ENCODE data around the gene UNC80.

The UNC80 gene

GRCh38 chr2:209913786-209914345, 142.2 kb downstream of the UNC80 start:
- H3K9me3 Mint-ChIP-seq, result no peaks in the 10 kb centered on the region
- H3K27ac Mint-ChIP-seq, result no peak overlapping the region
- DNase-seq (no peak), ATAC-seq (no peak)
- peaks cover 2% of the 10 kb centered on the region for H3K4me1 Mint-ChIP-seq
- no peak overlapping the region for H3K4me3 Mint-ChIP-seq
- H3K36me3 Mint-ChIP-seq (ENCODE audit: low read depth), result no peaks in the 10 kb centered on the region
- H3K27me3 Mint-ChIP-seq, result peaks cover 12% of the 10 kb centered on the region

DNA sequence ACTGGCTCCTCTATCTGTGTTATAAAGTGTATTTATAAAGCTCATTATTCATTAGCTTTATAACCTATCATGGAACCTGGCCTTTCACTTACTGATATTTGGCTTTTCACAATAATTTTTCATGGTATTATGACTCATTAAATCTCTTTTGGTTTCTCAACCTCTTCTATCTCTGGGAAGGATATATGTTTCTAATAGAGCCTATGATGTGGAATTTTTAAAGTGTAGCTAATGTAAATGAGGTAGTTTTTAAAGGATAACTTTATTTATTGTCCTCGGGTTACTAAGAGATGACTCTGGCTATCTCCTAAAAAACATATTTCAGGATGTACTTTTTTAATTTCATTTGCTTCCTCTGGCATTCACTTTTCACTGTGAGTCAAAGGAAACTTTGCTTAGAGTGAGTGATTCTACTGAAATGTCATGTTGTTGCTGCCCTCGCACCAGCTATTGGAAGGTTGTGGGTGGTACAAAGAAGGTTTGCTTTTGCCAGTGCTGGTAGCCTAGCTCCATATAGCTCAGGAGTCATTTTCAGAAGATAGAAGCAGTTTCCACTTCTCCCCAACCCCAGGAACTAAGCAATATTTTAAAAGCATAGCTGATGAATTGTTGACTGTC, 145.6 kb downstream of the UNC80 start:
- DNase-seq (no peak), ATAC-seq (no peak)
- no peaks in the 10 kb centered on the region for H3K9me3 Mint-ChIP-seq
- H3K27ac Mint-ChIP-seq, result no peak overlapping the region
- H3K4me1 Mint-ChIP-seq, result peaks cover 2% of the 10 kb centered on the region
- no peak overlapping the region for H3K4me3 Mint-ChIP-seq
- peaks cover 12% of the 10 kb centered on the region for H3K27me3 Mint-ChIP-seq
- H3K36me3 Mint-ChIP-seq (ENCODE audit: low read depth), result no peaks in the 10 kb centered on the region

GRCh38 chr2:209918251-209918650, 146.6 kb downstream of the UNC80 start:
- peaks cover 2% of the 10 kb centered on the region for H3K4me1 Mint-ChIP-seq
- no peaks in the 10 kb centered on the region for H3K36me3 Mint-ChIP-seq (ENCODE audit: low read depth)
- DNase-seq (no peak), ATAC-seq (no peak)
- H3K4me3 Mint-ChIP-seq, result no peak overlapping the region
- H3K27me3 Mint-ChIP-seq, result peaks cover 12% of the 10 kb centered on the region
- H3K27ac Mint-ChIP-seq, result no peak overlapping the region
- no peaks in the 10 kb centered on the region for H3K9me3 Mint-ChIP-seq

DNA sequence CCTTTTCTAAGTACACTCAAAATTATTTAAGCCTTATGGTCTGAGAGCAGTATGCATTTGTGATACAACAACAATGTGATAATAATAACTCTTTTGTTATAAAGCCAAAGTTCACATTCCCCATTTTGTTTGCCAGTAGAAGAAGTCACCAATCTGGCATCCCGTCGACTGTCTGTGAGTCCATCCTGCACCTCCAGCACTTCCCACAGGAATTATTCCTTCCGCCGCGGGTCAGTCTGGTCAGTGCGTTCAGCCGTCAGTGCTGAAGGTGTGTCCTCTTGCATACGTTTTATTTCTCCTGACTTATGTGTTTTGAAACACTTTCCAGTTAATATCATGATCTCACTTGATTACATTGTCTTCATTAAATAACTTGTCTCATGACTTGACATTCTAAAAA, 150.5 kb downstream of the UNC80 start:
- peaks cover 1% of the 10 kb centered on the region for H3K4me1 Mint-ChIP-seq
- DNase-seq (no peak), ATAC-seq (no peak)
- H3K36me3 Mint-ChIP-seq (ENCODE audit: low read depth), result no peaks in the 10 kb centered on the region
- H3K27ac Mint-ChIP-seq, result no peak overlapping the region
- no peaks in the 10 kb centered on the region for H3K9me3 Mint-ChIP-seq
- H3K27me3 Mint-ChIP-seq, result peaks cover 2% of the 10 kb centered on the region
- H3K4me3 Mint-ChIP-seq, result no peak overlapping the region

DNA sequence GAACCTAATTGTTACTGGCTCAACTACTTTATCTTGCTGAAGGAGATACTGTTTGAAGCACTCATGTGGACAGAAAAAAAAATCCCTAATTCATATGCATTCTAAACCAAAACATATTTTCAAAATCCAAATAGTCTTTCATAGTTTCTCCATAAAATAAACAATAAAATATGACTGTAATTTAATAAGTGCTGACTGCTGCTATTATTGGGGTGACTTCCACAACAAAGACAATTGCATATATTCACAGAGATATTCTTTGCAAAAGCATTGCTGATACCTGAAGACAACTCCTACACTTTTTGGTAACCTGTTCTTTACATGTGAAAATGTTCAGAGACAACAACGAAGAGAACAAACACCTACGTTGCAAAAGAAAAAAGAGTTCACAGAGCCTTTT, 157.7 kb downstream of the UNC80 start:
- Mint-ChIP-seq H3K4me1 (no peaks in the 10 kb centered on the region), H3K4me3 (no peak overlapping the region), H3K36me3 (ENCODE audit: low read depth) (no peaks in the 10 kb centered on the region), H3K27me3 (no peaks in the 10 kb centered on the region), H3K9me3 (no peaks in the 10 kb centered on the region), H3K27ac (no peak overlapping the region)
- ATAC-seq (no peak), DNase-seq (no peak)

DNA sequence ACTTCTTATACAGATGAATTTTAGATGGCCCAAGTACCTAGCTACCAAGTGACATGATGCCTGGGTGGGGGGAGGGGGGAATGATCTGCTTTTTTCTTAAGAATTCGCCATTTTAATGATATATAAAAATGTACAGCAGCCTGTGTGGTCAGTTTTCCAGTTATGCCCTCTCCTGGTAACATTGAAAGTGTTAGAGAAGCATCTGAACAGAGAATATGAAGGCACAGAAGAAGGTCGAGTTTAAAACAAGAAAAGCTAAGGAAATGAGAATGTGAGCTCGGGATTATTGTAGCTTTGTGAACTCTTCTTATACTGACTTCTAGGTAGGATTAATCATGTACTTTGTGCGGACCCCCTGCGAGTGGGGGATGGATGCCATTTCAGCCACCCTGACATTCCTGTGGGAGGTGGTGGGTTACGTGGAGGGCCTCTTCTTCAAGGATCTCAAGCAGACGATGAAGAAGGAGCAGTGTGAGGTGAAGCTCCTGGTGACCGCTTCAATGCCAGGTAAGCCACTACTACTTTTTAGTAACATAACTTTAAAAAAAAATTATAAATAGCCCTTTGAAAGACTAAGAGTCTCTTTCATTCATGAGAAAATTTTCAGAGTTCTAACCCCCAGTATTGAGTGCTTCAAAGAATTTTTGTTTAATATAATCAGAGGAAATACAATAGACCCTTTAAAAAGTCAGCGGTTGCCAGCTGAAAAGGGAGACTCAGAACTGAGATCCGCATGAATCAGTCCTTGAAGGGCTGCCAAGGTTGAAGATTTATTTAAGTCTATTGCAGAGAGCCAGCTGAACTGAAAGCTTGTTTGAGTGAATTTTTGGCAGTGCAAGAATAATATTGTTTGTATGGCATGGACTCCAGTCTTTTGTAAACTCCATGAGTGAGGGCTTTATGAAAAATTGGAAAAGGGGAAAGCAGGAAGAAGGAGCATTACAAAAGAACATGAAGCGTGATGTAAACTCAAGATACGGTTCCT, 162.2 kb downstream of the UNC80 start:
- H3K4me3 Mint-ChIP-seq, result no peak overlapping the region
- no peaks in the 10 kb centered on the region for H3K4me1 Mint-ChIP-seq
- no peaks in the 10 kb centered on the region for H3K36me3 Mint-ChIP-seq (ENCODE audit: low read depth)
- no peaks in the 10 kb centered on the region for H3K27me3 Mint-ChIP-seq
- no peaks in the 10 kb centered on the region for H3K9me3 Mint-ChIP-seq
- DNase-seq, result no peak
- no peak overlapping the region for H3K27ac Mint-ChIP-seq
- no peak for ATAC-seq

DNA sequence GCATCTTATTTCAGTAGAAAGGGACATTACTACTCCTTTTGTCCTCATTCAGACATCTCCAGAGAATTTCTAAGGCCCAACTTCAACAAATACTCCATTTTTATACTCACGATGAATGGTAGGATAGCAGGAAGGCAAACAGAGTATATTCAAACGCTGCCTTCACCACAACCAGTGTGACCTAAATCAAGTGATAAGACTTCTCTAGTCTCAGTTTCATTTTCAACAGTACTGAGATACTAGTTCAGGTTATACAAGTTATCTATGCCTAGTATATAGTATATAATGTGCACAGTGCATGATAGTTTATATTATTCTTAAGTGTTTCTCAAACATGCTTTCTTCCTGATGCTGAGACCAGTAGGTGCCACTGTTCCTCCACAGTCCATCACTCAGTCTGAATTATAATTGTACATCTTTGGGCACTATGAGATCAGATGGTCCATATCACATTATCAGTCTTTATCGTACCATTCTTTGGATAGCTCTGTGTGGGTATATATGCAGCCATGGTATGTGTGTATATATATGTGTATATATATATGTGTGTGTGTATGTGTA, 164.6 kb downstream of the UNC80 start:
- Mint-ChIP-seq H3K4me1 (no peaks in the 10 kb centered on the region), H3K27me3 (peaks cover 3% of the 10 kb centered on the region), H3K27ac (no peak overlapping the region), H3K36me3 (ENCODE audit: low read depth) (no peaks in the 10 kb centered on the region), H3K4me3 (no peak overlapping the region), H3K9me3 (no peaks in the 10 kb centered on the region)
- no peak for ATAC-seq
- no peak for DNase-seq

DNA sequence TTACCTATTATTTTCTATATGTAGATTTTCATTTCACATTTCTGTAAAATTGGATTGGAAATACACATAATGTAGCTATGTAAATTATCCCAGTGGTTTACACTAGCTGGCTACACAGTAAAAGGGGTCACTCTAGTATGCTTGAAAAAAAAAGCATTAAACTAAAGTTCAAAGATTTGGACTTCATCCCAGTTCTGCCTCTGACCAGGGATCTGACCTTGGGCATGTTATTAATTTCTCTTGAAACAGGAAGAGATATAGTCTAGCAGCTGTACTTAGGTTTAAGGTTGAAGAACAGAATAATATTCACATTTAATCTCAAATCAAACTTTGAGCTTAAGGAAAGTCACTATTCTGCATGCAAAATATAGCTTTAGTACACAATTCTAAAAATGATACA, 166.3 kb downstream of the UNC80 start:
- no peak overlapping the region for H3K27ac Mint-ChIP-seq

DNA sequence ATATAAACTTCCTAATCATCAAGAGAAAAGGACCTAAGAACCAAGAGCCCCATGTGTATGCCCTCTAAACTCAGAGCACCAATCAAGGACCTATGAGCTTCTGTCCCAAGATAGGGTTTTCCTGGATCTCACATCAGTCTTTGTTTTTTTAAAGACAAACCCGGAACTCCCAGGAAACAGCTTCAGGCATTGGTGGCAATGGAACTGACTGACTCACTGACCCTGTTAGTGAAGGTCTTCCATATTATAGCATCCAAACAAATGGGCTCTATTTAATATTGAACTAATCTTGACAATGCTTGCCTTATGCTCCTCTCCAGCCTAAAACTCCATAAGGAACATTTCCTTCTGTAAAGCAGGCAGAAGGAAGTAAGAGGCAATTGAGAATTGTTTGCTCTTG, 167.3 kb downstream of the UNC80 start:
- H3K4me3 Mint-ChIP-seq, result no peak overlapping the region

More for the DNA sequence above, 166.3 kb downstream of the UNC80 start:
- Mint-ChIP-seq H3K4me1 (no peaks in the 10 kb centered on the region), H3K27me3 (peaks cover 12% of the 10 kb centered on the region), H3K9me3 (no peaks in the 10 kb centered on the region), H3K36me3 (ENCODE audit: low read depth) (no peaks in the 10 kb centered on the region), H3K4me3 (no peak overlapping the region)
- ATAC-seq, result no peak
- DNase-seq, result no peak

GRCh38 chr2:209940936-209941335, 169.3 kb downstream of the UNC80 start:
- no peak for ATAC-seq
- Mint-ChIP-seq H3K4me1 (no peaks in the 10 kb centered on the region), H3K9me3 (no peaks in the 10 kb centered on the region), H3K4me3 (no peak overlapping the region), H3K27ac (no peak overlapping the region), H3K27me3 (peaks cover 12% of the 10 kb centered on the region), H3K36me3 (ENCODE audit: low read depth) (no peaks in the 10 kb centered on the region)
- DNase-seq, result no peak

More for the DNA sequence above, 167.3 kb downstream of the UNC80 start:
- Mint-ChIP-seq H3K27ac (no peak overlapping the region), H3K9me3 (no peaks in the 10 kb centered on the region), H3K36me3 (ENCODE audit: low read depth) (no peaks in the 10 kb centered on the region), H3K27me3 (peaks cover 12% of the 10 kb centered on the region), H3K4me1 (no peaks in the 10 kb centered on the region)
- ATAC-seq (no peak), DNase-seq (no peak)

DNA sequence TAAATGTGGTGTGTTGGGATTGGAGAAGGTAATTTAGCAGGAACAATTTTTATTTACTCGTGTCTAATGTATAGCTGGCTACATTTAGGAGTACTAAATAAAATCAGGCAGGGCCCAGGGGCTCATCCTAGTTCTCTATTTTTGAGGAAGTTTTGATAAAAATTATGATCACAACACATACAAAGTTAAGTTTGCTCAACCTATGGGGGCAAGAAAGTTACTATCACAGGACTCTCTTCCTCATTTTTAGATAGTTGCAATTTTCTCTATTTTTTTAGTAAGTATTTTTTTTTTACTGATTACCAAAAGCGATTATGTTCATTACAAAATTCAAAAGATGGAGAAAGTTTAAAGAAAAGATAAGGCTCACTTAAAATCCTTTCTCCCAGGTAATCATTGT, 170.8 kb downstream of the UNC80 start:
- H3K9me3 Mint-ChIP-seq, result no peaks in the 10 kb centered on the region
- H3K36me3 Mint-ChIP-seq (ENCODE audit: low read depth), result no peaks in the 10 kb centered on the region
- H3K27ac Mint-ChIP-seq, result no peak overlapping the region
- H3K27me3 Mint-ChIP-seq, result peaks cover 12% of the 10 kb centered on the region
- H3K4me1 Mint-ChIP-seq, result no peaks in the 10 kb centered on the region
- no peak for DNase-seq
- no peak for ATAC-seq
- H3K4me3 Mint-ChIP-seq, result no peak overlapping the region

- no peaks in the 10 kb centered on the region for H3K9me3 Mint-ChIP-seq
- no peak for DNase-seq
- H3K27me3 Mint-ChIP-seq, result peaks cover 12% of the 10 kb centered on the region
- H3K36me3 Mint-ChIP-seq (ENCODE audit: low read depth), result no peaks in the 10 kb centered on the region
- ATAC-seq, result no peak
- no peak overlapping the region for H3K4me3 Mint-ChIP-seq
- H3K4me1 Mint-ChIP-seq, result no peaks in the 10 kb centered on the region
- H3K27ac Mint-ChIP-seq, result no peak overlapping the region
These were observed 171.4 kb downstream of the UNC80 start for GRCh38 chr2:209942936-209943605.

DNA sequence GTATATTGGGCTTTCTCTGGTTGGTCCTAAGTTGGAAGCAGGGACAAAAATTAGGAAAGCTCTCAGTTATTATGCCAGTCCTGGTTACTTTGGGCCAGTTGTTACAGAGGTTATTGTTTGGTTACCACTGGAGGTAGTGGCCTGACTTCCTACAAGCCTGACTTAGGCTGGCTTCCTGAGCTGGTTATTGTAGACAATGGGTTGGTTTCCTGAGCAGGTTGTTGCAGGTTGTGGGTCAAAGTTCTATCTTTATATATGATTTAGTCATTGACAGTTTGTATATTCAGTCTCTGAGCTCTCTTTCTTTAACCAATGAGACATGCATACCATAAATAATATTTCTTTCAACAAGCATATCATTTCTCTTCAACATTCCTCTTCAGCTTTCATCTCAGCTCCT, 172.1 kb downstream of the UNC80 start:
- peaks cover 12% of the 10 kb centered on the region for H3K27me3 Mint-ChIP-seq
- H3K4me1 Mint-ChIP-seq, result no peaks in the 10 kb centered on the region
- H3K9me3 Mint-ChIP-seq, result no peaks in the 10 kb centered on the region
- H3K36me3 Mint-ChIP-seq (ENCODE audit: low read depth), result no peaks in the 10 kb centered on the region
- H3K27ac Mint-ChIP-seq, result no peak overlapping the region
- H3K4me3 Mint-ChIP-seq, result no peak overlapping the region
- DNase-seq (no peak), ATAC-seq (no peak)

DNA sequence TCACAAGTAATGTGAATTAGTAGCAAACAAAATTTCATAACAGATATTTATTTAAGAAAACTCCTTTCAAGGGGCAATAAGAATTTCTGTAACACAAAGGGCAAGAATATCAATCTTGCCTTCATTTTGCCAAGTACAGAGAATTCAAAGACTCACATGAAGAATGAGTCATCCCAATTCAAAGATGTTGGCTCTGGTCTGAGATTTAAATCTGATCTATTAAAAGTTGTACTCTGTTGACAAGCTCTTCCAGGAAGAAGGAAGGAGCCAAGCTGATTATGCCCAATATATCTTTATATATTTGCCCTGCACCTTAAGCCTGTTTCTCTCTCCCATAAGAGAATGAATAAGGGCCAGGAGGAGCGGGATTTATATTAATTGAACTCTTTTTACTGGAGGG, 174.9 kb downstream of the UNC80 start:
- DNase-seq (no peak), ATAC-seq (no peak)
- Mint-ChIP-seq H3K27me3 (peaks cover 10% of the 10 kb centered on the region), H3K4me3 (no peak overlapping the region), H3K27ac (no peak overlapping the region), H3K9me3 (peaks cover 1% of the 10 kb centered on the region), H3K4me1 (no peaks in the 10 kb centered on the region), H3K36me3 (ENCODE audit: low read depth) (no peaks in the 10 kb centered on the region)
